ENCODE measurements around the gene NAT16. TPM values are rescaled to one million over a fixed set of nuclear protein-coding genes. Genes with fewer than 3 reads are reported as not detected.

The NAT16 gene
- total RNA-seq, 1 donor from 2014 or later = not detected

DNA sequence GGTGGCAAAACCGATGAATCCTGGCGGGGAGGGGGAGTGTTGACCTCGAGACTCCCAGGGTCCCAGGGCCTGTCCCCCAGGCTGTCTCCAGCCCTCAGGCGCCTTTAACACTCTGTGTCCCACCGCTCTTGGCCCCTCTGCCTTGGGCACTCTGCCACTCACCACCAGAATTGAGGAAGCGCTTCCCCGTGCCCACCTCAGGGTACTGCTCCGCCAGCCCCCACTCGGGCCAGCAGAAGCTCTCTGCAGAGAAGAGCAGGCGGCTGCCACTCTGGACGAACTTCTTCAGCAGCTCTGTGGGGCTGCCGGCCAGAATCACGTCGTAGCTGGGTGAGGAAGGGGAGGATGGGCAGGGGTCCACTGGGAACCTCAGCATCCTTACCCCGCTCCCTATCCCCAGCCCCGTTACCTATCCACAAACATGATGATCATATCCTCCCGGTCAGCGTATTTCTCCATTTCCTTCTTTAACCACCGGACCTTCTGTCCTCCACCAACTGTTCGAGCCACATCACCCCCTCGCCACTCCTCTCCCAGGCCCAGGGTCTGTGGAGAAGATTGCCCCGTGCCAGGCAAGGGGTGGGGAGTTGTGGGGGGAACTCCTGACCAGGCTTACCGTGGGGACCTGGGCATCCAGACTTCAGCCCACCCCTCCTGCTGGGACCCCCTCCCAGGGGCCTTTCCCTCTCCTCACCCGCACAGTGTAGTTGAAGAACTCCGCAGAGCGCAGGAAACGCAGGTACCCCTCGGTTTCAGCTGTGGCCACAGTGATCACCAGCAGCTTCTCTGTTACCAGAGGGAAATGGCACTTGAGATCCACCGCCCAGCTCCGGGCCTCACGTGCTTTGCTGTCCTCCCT lies 36.1 kb upstream of the NAT16 start:
- Mint-ChIP-seq H3K9me3 (no peaks in the 10 kb centered on the region), H3K27me3 (ENCODE audit: low read depth) (no peaks in the 10 kb centered on the region), H3K36me3 (peaks cover 2% of the 10 kb centered on the region), H3K4me3 (peak overlapping the region; percentile 95), H3K4me1 (peaks cover 22% of the 10 kb centered on the region), H3K27ac (peak overlapping the region; percentile 51)
- no peak for DNase-seq (ENCODE audit: low spot score in 2 of 2, unreplicated experiment in 2 of 2)
- TF ChIP-seq, protein P1, sequence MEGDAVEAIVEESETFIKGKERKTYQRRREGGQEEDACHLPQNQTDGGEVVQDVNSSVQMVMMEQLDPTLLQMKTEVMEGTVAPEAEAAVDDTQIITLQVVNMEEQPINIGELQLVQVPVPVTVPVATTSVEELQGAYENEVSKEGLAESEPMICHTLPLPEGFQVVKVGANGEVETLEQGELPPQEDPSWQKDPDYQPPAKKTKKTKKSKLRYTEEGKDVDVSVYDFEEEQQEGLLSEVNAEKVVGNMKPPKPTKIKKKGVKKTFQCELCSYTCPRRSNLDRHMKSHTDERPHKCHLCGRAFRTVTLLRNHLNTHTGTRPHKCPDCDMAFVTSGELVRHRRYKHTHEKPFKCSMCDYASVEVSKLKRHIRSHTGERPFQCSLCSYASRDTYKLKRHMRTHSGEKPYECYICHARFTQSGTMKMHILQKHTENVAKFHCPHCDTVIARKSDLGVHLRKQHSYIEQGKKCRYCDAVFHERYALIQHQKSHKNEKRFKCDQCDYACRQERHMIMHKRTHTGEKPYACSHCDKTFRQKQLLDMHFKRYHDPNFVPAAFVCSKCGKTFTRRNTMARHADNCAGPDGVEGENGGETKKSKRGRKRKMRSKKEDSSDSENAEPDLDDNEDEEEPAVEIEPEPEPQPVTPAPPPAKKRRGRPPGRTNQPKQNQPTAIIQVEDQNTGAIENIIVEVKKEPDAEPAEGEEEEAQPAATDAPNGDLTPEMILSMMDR (IDR thresholded peaks at IDR 0.05; ENCODE audit: unreplicated experiment) = no peak

DNA sequence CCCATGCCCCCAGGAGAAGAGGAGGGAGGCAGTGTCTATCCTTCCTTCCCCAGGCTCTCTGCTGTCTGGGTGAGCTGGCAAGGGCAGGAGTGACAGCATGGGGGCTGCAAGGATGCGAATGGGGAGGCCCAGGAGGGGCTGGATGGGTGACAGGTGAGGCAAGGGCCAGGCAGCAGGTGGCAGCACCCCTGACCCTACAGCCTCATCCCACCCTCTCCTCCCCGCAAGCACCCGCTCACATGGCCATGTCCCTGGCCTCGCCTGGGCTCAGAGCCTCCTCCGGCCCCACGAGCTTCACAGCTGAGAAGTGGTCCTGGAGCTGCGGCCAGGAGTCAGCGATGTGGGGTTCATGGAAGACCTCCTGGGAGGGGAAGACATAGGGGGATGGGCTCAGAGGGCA lies 31.9 kb upstream of the NAT16 start:
- no peak for DNase-seq (ENCODE audit: low spot score in 2 of 2, unreplicated experiment in 2 of 2)

DNA sequence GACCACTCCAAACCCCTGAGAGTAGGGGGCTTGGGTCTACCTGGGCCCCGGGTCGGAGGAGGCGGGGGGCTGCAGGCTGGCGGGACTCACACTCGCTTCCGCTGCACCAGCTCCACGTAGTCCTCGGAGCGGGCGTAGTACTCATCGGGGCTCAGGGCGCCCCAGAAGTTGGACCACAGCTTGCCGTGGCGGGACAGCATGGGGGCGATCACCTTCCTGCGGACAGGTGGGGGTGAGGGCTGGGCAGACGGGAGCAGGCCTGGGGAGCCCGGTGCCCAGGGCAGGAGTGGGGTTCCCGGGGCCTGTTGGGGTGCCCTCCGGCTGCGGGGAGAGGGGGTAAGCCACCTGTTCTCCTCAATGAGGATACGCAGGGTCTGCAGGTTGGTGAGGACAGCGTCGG lies 31.4 kb upstream of the NAT16 start:
- peaks cover 10% of the 10 kb centered on the region for H3K36me3 Mint-ChIP-seq
- TF ChIP-seq, protein P1 (IDR thresholded peaks at IDR 0.05; ENCODE audit: unreplicated experiment) = no peak
- no peak overlapping the region for H3K4me3 Mint-ChIP-seq
- no peak for DNase-seq (ENCODE audit: low spot score in 2 of 2, unreplicated experiment in 2 of 2)
- H3K9me3 Mint-ChIP-seq = no peaks in the 10 kb centered on the region
- H3K27ac Mint-ChIP-seq = no peak overlapping the region
- H3K27me3 Mint-ChIP-seq (ENCODE audit: low read depth) = no peaks in the 10 kb centered on the region
- peaks cover 5% of the 10 kb centered on the region for H3K4me1 Mint-ChIP-seq

More for the DNA sequence above, 31.9 kb upstream of the NAT16 start:
- no peaks in the 10 kb centered on the region for H3K9me3 Mint-ChIP-seq
- TF ChIP-seq, protein P1 (IDR thresholded peaks at IDR 0.05; ENCODE audit: unreplicated experiment) = no peak
- H3K36me3 Mint-ChIP-seq = peaks cover 10% of the 10 kb centered on the region
- no peak overlapping the region for H3K27ac Mint-ChIP-seq
- H3K4me3 Mint-ChIP-seq = no peak overlapping the region
- no peaks in the 10 kb centered on the region for H3K27me3 Mint-ChIP-seq (ENCODE audit: low read depth)
- H3K4me1 Mint-ChIP-seq = peaks cover 9% of the 10 kb centered on the region

DNA sequence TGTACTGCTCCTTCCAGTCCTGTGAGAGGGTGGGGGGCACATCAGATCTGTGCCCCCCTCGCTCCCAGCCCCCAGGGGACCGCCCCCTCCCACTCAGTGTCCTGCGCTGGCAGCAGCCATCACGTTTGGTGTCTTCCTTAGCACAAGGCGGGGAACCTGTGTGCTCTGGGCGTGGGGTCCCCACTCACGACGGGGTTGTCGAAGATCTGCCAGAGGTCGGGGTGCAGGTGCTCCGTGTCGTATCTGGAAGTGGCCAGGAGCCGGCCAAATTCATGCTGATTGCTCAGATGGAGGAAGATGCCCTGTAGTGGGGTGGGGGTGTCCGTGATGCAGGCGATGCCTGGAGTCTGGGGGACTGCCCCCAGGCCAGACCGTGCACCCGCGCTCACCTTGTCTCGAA lies 30.1 kb upstream of the NAT16 start:
- Mint-ChIP-seq H3K27ac (no peak overlapping the region), H3K4me1 (no peaks in the 10 kb centered on the region), H3K36me3 (peaks cover 18% of the 10 kb centered on the region), H3K4me3 (no peak overlapping the region), H3K9me3 (no peaks in the 10 kb centered on the region), H3K27me3 (ENCODE audit: low read depth) (peaks cover 3% of the 10 kb centered on the region)
- no peak for DNase-seq (ENCODE audit: low spot score in 2 of 2, unreplicated experiment in 2 of 2)
- TF ChIP-seq, protein P1 (IDR thresholded peaks at IDR 0.05; ENCODE audit: unreplicated experiment) = no peak

DNA sequence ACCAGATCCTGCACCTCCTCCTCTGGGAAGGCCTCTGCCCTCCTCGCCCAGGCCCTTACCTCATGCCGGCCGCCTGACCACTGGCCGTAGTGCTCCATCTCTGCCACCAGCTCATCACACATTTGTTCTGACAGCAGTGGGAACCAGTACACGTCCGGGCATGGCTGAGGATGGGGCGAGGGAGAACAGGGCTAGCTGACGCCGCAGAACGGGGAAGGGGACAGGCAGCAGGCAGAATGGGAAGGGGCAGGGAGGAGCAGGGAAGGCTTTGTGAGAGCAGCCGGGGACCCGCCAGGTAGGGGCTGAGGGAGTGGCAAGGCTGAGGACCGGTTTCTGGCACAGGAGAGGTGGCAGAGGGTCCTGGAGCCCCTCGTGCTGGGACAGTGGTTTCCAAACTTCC lies 28.7 kb upstream of the NAT16 start:
- H3K27ac Mint-ChIP-seq = no peak overlapping the region
- no peak overlapping the region for H3K4me3 Mint-ChIP-seq
- DNase-seq (ENCODE audit: low spot score in 2 of 2, unreplicated experiment in 2 of 2) = no peak
- no peaks in the 10 kb centered on the region for H3K4me1 Mint-ChIP-seq
- peaks cover 11% of the 10 kb centered on the region for H3K27me3 Mint-ChIP-seq (ENCODE audit: low read depth)
- TF ChIP-seq, protein P1 (IDR thresholded peaks at IDR 0.05; ENCODE audit: unreplicated experiment) = no peak
- no peaks in the 10 kb centered on the region for H3K9me3 Mint-ChIP-seq
- H3K36me3 Mint-ChIP-seq = peaks cover 18% of the 10 kb centered on the region
